Measurements from ENCODE around the gene ATG9A.

DNA sequence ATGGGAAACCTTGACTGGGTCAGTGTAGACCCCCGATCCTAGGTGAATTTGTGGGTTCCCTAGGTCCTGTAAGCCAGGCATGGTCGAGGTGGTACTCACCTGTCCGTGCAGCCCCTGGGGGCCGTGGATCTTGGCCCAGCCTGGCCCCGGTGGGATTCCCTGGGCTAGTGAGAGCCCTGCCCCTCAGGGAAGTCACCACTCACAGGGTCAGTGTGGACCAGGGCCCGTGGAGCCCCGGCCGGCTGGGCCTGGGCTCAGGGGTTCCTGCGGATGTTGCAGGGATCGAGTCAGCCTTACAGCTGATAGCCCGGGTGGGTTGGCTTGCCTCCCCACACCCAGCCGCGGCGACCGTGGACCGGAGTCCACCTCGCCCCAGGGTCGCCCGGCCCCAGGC lies 528 bp downstream of the ATG9A start:
- TF ChIP-seq CTCF (IDR thresholded peaks at IDR 0.05), result no peak
- TF ChIP-seq POLR2A (IDR thresholded peaks at IDR 0.05), result no peak
